CMK (cell line): ENCODE results near the gene OR4N2.
"Not testable (repeated sequence)": the region's sequence is repeated elsewhere in the genome, so short reads cannot be mapped to it uniquely, and the experiment has no call there.

Source experiments
- DNase-seq: peaks from one replicate; pipeline ENCODE4 v3.0.0-alpha.2; 2010; ENCODE audit warnings: low read depth

The OR4N2 gene

DNA sequence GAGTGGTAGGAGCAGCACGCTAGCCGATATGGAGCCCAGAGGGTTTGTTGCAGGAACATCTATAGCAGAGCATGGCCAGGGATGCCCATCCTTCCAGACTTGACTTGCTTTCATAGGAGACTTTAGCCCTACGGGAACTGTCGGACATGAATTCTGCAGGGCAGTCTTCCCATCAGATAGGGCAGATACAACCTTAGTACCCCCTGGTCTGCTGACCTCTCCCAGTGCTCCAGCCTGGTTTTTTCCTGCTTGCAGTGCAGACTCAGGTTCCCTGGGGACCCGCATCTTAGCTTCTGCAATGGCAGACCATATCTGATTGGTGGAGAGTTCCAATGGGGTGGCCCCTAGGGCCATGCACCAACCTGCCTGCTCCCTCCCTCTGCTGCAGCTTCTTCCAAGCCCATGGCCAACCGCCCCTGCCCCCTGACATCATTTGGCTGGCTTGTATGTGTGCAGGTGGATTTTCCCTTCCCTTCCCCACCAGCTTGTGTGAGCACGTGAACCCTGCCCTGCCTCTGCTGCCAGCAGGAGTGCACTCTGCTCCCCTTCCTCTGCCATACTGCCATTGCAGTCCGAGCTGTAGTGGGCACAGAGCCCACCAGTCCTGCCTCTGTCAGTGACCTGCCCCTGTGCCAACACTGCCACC lies 30.8 kb downstream of the OR4N2 start:
- not testable (repeated sequence) for DNase-seq

- DNase-seq = no peak
Measured at GRCh38 chr14:19838433-19838832, 34.9 kb downstream of the OR4N2 start.

DNA sequence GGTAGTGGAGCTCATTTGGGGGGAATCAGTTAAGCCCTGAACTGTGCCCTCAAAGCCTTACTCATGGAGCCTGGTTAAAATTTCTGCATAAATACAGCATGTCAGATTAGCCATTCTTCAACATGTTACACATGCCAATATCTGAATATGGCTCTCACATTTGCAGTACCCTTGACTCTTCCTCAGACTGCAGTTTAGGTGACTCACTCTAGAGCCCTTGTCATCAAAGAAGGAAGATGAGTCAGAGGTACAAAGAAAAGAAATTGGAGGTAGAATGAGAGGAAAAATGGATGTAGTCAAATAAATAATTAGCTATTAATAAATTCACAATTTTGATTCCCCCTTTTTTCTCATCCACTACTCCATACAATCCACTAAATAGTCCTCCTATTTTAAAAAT lies 47.8 kb downstream of the OR4N2 start:
- DNase-seq = no peak

DNA sequence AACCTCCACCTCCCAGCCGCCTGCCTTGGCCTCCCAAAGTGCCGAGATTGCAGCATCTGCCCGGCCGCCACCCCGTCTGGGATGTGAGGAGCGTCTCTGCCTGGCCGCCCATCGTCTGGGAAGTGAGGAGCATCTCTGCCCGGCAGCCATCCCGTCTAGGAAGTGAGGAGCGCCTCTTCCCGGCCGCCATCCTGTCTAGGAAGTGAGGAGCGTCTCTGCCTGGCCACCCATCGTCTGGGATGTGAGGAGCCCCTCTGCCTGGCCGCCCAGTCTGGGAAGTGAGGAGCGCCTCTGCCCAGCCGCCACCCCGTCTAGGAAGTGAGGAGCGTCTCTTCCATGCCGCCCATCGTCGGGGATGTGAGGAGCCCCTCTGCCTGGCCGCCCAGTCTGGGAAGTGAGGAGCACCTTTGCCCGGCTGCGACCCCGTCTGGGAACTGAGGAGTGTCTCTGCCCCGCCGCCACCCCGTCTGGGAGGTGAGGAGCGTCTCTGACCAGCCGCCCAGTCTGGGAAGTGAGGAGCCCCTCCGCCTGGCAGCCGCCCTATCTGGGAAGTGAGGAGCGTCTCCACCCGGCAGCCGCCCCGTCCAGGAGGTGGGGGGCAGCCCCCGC lies 62.6 kb downstream of the OR4N2 start:
- not testable (repeated sequence) for DNase-seq

DNA sequence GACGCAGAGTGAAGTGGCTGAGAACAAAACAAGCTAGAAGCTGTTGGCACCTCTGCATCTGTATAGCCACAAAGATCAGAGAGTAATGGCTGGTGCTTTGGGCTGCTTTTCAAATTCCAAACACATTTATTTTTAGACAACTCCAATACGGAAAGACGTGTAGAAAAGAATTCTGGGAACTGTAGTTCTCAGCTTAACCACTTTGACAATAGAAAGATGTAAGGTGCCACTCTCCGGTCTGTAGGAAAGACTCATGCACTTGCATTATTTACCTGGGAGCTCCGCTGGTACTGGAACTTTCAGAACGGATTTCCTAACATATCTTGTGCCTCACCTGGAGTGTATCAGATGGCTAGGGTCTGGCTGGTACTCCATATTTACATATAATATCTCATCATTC lies 69.6 kb downstream of the OR4N2 start:
- DNase-seq = no peak

DNA sequence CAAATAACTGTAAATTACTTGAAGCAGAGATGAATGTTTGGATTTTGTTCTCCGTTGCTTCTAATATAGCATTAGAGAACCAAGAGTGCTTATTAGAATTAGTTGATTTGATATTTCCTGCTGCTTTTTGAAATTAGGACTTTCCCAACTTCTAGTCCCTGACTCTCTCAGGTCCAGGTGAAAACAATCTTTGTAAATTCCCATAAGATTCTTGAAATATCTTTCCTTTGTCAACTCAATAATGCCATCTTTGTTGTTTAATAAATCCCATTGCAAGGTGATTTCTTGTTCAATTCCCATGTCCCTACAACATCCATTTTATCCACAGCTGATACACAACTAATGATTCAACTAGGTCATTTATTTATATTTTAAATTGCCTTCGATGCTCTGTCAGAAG lies 71.3 kb downstream of the OR4N2 start, which contains the start of gene OR4K2:
Gene OR4K2 (plus strand): TSS at position 301 of the 400 bp plus-strand sequence. CDS start 1,126 bp downstream, outside the sequence.
- no peak for DNase-seq

DNA sequence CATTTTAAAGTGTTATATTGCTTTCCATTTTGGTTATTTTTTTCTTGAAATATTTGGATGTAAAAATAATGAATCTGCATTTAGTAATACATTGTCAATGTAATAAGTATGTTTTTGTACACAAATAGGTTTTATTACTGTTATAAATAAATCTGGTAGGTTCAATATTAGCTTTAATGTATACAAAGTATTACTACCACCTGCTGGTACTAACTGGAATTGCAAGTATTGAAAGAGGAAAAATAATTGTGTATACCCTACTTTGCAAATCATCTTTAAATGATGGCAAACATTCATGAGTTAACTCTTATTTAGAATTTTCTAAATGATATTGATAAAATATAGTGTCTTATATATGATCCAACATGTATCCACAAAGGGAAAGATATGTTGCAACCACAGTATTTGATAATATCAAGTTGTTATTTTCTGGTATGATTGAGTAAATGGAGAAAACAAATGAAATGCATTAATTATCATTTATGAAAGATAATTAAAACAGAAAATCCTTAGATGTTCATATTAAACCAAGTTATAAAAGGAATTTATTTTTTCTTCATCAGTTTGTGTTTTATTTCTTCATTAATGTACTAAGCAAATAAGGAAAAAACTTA lies 74.6 kb downstream of the OR4N2 start:
- DNase-seq = no peak
